ENCODE results near the gene ZBTB18.

DNA sequence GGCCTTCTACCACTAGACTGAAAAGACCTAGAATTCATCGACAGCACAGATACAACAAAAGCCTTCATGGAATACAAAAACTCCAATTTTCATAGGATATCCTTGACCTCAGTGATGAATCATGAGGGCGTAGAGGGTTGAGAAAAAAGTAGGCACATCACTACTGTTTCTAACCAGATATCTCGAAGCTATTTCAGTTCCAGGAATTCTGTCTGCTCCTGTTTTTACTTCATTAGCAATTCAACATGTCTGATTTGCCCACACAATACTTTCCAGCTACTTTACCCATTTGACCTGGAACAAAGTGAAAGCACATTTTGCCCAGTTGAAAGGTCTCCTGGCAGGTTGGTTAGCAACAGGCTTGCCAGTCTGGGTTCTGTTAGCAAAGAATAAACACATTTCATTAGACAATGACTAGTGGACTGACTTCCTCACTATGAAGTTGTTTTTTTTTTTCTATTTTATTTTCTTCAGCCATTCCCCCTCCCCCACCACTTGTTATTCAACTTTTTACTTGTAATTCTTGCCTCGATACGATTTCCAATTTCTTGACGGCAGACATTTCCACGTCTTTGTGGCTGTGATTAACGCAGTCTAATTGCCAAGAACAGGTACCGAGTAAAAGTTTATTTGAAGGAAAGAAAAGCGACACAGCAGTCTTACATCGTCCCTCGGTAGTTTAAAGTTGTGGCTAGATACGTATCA, 4.0 kb upstream of the ZBTB18 start:
- TF ChIP-seq CTCF (IDR thresholded peaks at IDR 0.05) (no peak), FOSL2 (IDR thresholded peaks at IDR 0.05) (no peak), FOSL2 (CRISPR knock-in tag; IDR thresholded peaks at IDR 0.05) (no peak)
- TF ChIP-seq, protein P1, sequence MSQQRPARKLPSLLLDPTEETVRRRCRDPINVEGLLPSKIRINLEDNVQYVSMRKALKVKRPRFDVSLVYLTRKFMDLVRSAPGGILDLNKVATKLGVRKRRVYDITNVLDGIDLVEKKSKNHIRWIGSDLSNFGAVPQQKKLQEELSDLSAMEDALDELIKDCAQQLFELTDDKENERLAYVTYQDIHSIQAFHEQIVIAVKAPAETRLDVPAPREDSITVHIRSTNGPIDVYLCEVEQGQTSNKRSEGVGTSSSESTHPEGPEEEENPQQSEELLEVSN (IDR thresholded peaks at IDR 0.05; ENCODE audit: borderline replicate concordance, low read depth), result no peak
